Mesothelial cell of epicardium (in vitro differentiated cells): ENCODE measurements around the gene NRCAM. TPM values are rescaled to one million over a fixed set of nuclear protein-coding genes. Genes with fewer than 3 reads are reported as not detected.

ENCODE experiments used
- DNase-seq, 2 experiments: peaks; one replicate each; pipeline ENCODE4 v3.0.0; 2021; ENCODE audit warnings: low spot score in 2 of 2; ENCODE audit not compliant: unreplicated experiment in 2 of 2
- H3K27ac Mint-ChIP-seq: 2 replicates; pipeline ENCODE4 v1.8.0; 2021; ENCODE audit warnings: mixed read lengths
- H3K27me3 Mint-ChIP-seq: 2 replicates; pipeline ENCODE4 v1.8.0; 2021; ENCODE audit warnings: low read depth, mixed read lengths
- H3K36me3 Mint-ChIP-seq: 2 replicates; pipeline ENCODE4 v1.8.0; 2021; ENCODE audit warnings: mixed read lengths
- H3K4me1 Mint-ChIP-seq: 2 replicates; pipeline ENCODE4 v1.8.0; 2021; ENCODE audit warnings: mixed read lengths
- H3K4me3 Mint-ChIP-seq: 2 replicates; pipeline ENCODE4 v1.8.0; 2021; ENCODE audit warnings: mild to moderate bottlenecking, moderate library complexity, mixed read lengths
- H3K9me3 Mint-ChIP-seq: 2 replicates; pipeline ENCODE4 v1.8.0; 2021; ENCODE audit warnings: mixed read lengths
- CTCF ChIP-seq: fragments of 200-600 bp; sonication (generic); IDR thresholded peaks from one replicate; pipeline ENCODE4 v1.5.0; 2021; ENCODE audit warnings: antibody characterized with exemption; ENCODE audit not compliant: unreplicated experiment
- total RNA-seq: library from RNA; stranded (reverse); gene quantifications from 3 replicates; pipeline ENCODE4 v1.2.1, GENCODE V29; 2021

The NRCAM gene
- total RNA-seq, 1 donor from 2014 or later: 5.7 TPM

DNA sequence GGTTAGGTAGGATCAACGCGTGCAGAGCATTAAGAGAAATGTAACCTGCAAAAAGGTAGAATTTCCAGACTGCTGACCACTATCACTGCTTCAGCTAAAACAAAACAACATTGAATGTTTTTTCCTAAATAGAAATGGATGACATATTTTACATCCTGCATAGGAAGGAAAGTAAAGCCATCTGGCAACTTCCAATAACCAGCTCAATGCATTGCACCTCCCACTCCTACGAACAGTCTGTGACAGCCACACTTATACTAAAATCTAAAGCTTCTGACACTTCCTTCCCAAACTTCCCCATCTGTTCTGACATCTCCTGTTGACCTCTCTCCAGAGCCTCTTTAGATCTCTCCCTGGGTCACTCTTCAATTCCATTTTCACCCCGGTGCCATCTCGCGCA, 47.1 kb downstream of the NRCAM start:
- no peak for DNase-seq
- Mint-ChIP-seq H3K9me3 (peaks cover 11% of the 10 kb centered on the region), H3K4me1 (peaks cover 9% of the 10 kb centered on the region), H3K27ac (no peak overlapping the region), H3K27me3 (no peaks in the 10 kb centered on the region), H3K4me3 (no peak overlapping the region), H3K36me3 (no peaks in the 10 kb centered on the region)
- no peak for TF ChIP-seq CTCF

- H3K4me3 Mint-ChIP-seq: no peak overlapping the region
- H3K27ac Mint-ChIP-seq: no peak overlapping the region
- no peak for TF ChIP-seq CTCF
- no peaks in the 10 kb centered on the region for H3K36me3 Mint-ChIP-seq
- no peak for DNase-seq
- H3K9me3 Mint-ChIP-seq: peaks cover 10% of the 10 kb centered on the region
- H3K4me1 Mint-ChIP-seq: peaks cover 16% of the 10 kb centered on the region
- no peaks in the 10 kb centered on the region for H3K27me3 Mint-ChIP-seq
Observed at GRCh38 chr7:108408296-108408991, 47.8 kb downstream of the NRCAM start.

- Mint-ChIP-seq H3K4me3 (no peak overlapping the region), H3K4me1 (peaks cover 21% of the 10 kb centered on the region), H3K9me3 (peaks cover 2% of the 10 kb centered on the region), H3K36me3 (no peaks in the 10 kb centered on the region), H3K27me3 (no peaks in the 10 kb centered on the region), H3K27ac (no peak overlapping the region)
- DNase-seq: no peak
- no peak for TF ChIP-seq CTCF
Observed at GRCh38 chr7:108407676-108408075, 48.6 kb downstream of the NRCAM start.

- Mint-ChIP-seq H3K36me3 (no peaks in the 10 kb centered on the region), H3K4me1 (peaks cover 23% of the 10 kb centered on the region), H3K27ac (no peak overlapping the region), H3K27me3 (peaks cover 3% of the 10 kb centered on the region), H3K4me3 (no peak overlapping the region), H3K9me3 (no peaks in the 10 kb centered on the region)
- TF ChIP-seq CTCF: no peak
- no peak for DNase-seq
Observed at GRCh38 chr7:108406222-108406890, 49.9 kb downstream of the NRCAM start.

- H3K27ac Mint-ChIP-seq: no peak overlapping the region
- no peak for DNase-seq
- H3K4me3 Mint-ChIP-seq: no peak overlapping the region
- no peaks in the 10 kb centered on the region for H3K9me3 Mint-ChIP-seq
- no peaks in the 10 kb centered on the region for H3K36me3 Mint-ChIP-seq
- no peak for TF ChIP-seq CTCF
- peaks cover 23% of the 10 kb centered on the region for H3K4me1 Mint-ChIP-seq
- peaks cover 5% of the 10 kb centered on the region for H3K27me3 Mint-ChIP-seq
Observed at GRCh38 chr7:108404509-108405420, 51.5 kb downstream of the NRCAM start.
